Lung (tissue), 12 donors: Measurements from ENCODE around the gene SMIM10L2A. TPM values are rescaled to one million over a fixed set of nuclear protein-coding genes. Genes with fewer than 3 reads are reported as not detected.
A peak's percentile ranks its signal among the peaks of the same experiment; 100 is the strongest.

Experiments
- ATAC-seq: fragments of 200-7000 bp; cut with Tn5 transposase; one replicate; pipeline ENCODE4 v1.9.1; 2020; ENCODE audit warnings: moderate number of reproducible peaks; ENCODE audit not compliant: insufficient read depth, low FRiP score
- DNase-seq, 3 donors: peaks; one replicate each; pipeline ENCODE4 v3.0.0-alpha.2; 2013 to 2017
- H3K27ac ChIP-seq, 2 donors: one replicate each; pipeline ENCODE4 v1.5.1; 2013; ENCODE audit warnings: mild to moderate bottlenecking in 2 of 2, moderate library complexity in 2 of 2, control low read depth in 1 of 2, inconsistent platforms in 1 of 2, low read depth in 1 of 2, low read length in 1 of 2
- H3K27me3 ChIP-seq, 3 donors: one replicate each; pipeline ENCODE4 v1.5.1; 2013; ENCODE audit warnings: low read length in 2 of 3; ENCODE audit not compliant: control insufficient read depth in 3 of 3, insufficient read depth in 3 of 3
- H3K36me3 ChIP-seq, 4 donors: one replicate each; pipeline ENCODE4 v1.5.1; 2013; ENCODE audit warnings: low read length in 4 of 4, mild to moderate bottlenecking in 1 of 4, moderate library complexity in 1 of 4; ENCODE audit not compliant: control insufficient read depth in 4 of 4, insufficient read depth in 4 of 4
- H3K4me1 ChIP-seq, 5 donors: one replicate each; pipeline ENCODE4 v1.5.1; 2013; ENCODE audit warnings: low read length in 5 of 5, mild to moderate bottlenecking in 2 of 5, moderate library complexity in 1 of 5; ENCODE audit not compliant: control insufficient read depth in 5 of 5, insufficient read depth in 5 of 5
- H3K4me3 ChIP-seq: one replicate; pipeline ENCODE4 v1.5.1; 2013; ENCODE audit warnings: mild to moderate bottlenecking, control low read depth, moderate library complexity
- H3K9ac ChIP-seq, 2 donors: one replicate each; pipeline ENCODE4 v1.5.1; 2013; ENCODE audit warnings: low read length in 2 of 2, control low read depth in 1 of 2; ENCODE audit not compliant: insufficient read depth in 1 of 2
- H3K9me3 ChIP-seq, 4 donors: one replicate each; pipeline ENCODE4 v1.5.1; 2013; ENCODE audit warnings: low read length in 3 of 4, mild to moderate bottlenecking in 1 of 4, moderate library complexity in 1 of 4; ENCODE audit not compliant: control insufficient read depth in 4 of 4, insufficient read depth in 3 of 4
- WGBS, 2 donors: extraction: QIAGEN DNeasy Blood & Tissue Kit; methylation state at CpG; one replicate each; pipeline ENCODE4 v1.1.7; 2013; 5-methylcytosine and 5-hydroxymethylcytosine counted together
- polyA plus RNA-seq, 2 donors: library from polyadenylated mRNA; stranded (reverse); fragments of 200-250 nt; gene quantifications; one replicate each; pipeline ENCODE4 v1.2.1, GENCODE V29; 2013
- total RNA-seq, 2 donors: library from RNA; depleted of rRNA in 1 of 2; stranded (reverse); fragments of >200 nt in 1 of 2; gene quantifications; one replicate each; pipeline ENCODE4 v1.2.1, GENCODE V29; 2014 to 2021
- TF ChIP-seq, protein P1 (sequence below): IDR thresholded peaks from 2 replicates; pipeline ENCODE4 v1.5.1; 2012; ENCODE audit warnings: mild to moderate bottlenecking; ENCODE audit errors: control extremely low read depth, extremely low read depth
- donor health status: control.
- donor health status: control.
- donor health status: Bipolar disorder and iron deficiency.
- donor health status: healthy.
- donor health status: DM: yes; HTN: yes; CAD: no.

Gene SMIM10L2A
- total and polyA plus RNA-seq, 4 donors = 0.48 to 2.4 (median 1.6) TPM

DNA sequence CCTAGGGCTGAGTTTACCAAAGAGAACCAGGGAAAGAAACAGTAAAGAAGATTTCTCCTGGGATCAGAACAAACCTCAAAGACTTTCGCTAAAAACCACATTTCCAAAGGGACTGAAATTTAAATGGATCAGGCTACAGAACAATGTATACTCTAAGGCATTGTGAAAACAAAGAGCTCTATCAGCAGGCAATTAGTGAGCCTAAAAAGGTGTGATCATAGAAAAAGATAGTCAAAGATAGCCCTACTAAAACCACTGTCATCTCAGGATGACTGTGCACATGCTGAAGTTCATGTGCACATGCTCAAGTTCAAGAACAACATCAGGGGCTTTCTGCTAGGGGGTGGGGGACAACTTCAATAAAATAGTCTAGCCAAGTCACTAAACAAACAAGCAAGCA, 12.9 kb upstream of the SMIM10L2A start:
- 64 to 100% methylated on average over 1 of the region's 1 CpG for whole genome bisulfite sequencing, 2 donors
- H3K9me3 ChIP-seq = peaks cover 0 to 3% (median 0%) of the 10 kb centered on the region in 4 donors
- TF ChIP-seq, protein P1, sequence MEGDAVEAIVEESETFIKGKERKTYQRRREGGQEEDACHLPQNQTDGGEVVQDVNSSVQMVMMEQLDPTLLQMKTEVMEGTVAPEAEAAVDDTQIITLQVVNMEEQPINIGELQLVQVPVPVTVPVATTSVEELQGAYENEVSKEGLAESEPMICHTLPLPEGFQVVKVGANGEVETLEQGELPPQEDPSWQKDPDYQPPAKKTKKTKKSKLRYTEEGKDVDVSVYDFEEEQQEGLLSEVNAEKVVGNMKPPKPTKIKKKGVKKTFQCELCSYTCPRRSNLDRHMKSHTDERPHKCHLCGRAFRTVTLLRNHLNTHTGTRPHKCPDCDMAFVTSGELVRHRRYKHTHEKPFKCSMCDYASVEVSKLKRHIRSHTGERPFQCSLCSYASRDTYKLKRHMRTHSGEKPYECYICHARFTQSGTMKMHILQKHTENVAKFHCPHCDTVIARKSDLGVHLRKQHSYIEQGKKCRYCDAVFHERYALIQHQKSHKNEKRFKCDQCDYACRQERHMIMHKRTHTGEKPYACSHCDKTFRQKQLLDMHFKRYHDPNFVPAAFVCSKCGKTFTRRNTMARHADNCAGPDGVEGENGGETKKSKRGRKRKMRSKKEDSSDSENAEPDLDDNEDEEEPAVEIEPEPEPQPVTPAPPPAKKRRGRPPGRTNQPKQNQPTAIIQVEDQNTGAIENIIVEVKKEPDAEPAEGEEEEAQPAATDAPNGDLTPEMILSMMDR = no peak

DNA sequence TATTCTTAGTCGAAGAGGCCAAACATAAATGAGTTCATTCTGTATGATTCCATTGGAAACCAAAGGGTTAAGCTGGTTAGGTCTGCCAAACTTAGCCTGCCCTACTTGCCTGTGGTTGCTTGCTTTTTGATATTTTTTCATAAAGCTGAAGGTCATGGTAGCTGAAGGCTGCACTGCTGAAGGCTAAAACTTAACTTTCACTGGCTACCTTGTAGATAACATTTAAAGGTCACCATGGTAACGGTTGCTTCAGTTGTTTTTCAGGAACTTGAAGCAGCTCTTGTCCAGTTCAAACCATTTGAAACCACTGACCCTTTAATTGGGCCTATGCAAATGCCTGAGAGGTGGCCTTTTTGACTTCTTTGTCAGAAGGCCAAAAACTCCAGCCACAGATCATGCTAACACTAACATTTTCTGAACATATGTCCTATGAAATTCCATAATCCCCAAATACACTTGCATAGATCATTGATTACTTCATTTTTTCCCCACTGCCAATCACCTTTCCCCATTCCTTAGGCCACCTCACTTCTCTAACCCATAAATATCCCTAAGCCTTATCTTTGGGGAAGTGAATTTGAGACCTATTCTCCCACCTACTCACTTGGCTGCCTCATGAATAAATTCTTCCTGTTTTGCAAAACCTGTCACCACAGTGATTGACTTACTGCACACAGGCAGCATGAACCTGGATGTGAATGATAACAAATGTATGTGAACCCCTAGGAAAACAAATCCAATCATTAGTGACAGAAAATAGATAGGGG, 10.7 kb upstream of the SMIM10L2A start:
- H3K4me3 ChIP-seq = no peak overlapping the region
- 64 to 88% methylated on average over 2 of the region's 2 CpGs for WGBS, 2 donors
- no peak for DNase-seq
- TF ChIP-seq, protein P1 = no peak
- no peak overlapping the region for H3K27ac ChIP-seq
- ATAC-seq = no peak
- no peaks in the 10 kb centered on the region for H3K4me1 ChIP-seq
- peaks cover 0 to 12% (median 3%) of the 10 kb centered on the region in 3 donors for H3K27me3 ChIP-seq
- no peaks in the 10 kb centered on the region for H3K36me3 ChIP-seq
- no peak overlapping the region for H3K9ac ChIP-seq
- peaks cover 0 to 3% (median 0%) of the 10 kb centered on the region in 4 donors for H3K9me3 ChIP-seq

More for the DNA sequence above, 12.9 kb upstream of the SMIM10L2A start:
- DNase-seq (no peak), ATAC-seq (no peak)
- Histone ChIP-seq H3K4me1 (no peaks in the 10 kb centered on the region), H3K27ac (no peak overlapping the region), H3K4me3 (no peak overlapping the region), H3K27me3 (peaks cover 0 to 13% (median 8%) of the 10 kb centered on the region in 3 donors), H3K9ac (no peak overlapping the region), H3K36me3 (no peaks in the 10 kb centered on the region)

DNA sequence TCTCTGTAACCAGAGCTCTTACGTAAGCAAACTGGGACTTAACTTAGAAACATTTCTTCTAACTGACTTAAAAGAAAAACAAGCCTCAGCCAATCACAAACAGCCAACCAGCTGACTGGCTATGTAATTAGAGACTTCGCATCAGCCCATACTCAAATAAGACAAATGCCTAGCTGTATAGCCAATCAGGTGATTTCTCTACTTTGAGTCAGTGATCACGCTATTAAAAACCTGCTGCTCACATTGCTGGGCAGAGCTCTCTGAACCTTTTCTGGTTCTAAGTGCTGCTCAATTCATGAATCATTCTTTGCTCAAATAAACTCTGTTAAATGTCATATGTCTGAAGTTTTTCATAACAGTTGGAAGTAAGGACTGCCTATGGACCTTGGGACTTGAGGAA, 9.9 kb upstream of the SMIM10L2A start:
- WGBS, 2 donors = 76 to 91% methylated on average over 3 of the region's 3 CpGs
- TF ChIP-seq, protein P1 = no peak
- H3K4me3 ChIP-seq = no peak overlapping the region
- peaks cover 0 to 3% (median 0%) of the 10 kb centered on the region in 4 donors for H3K9me3 ChIP-seq
- no peak overlapping the region for H3K27ac ChIP-seq
- H3K36me3 ChIP-seq = no peaks in the 10 kb centered on the region
- H3K9ac ChIP-seq = no peak overlapping the region
- no peak for DNase-seq
- peaks cover 0 to 12% (median 3%) of the 10 kb centered on the region in 3 donors for H3K27me3 ChIP-seq
- peak; percentile 27 for ATAC-seq
- no peaks in the 10 kb centered on the region for H3K4me1 ChIP-seq
